ENCODE data around the gene BRINP3. TPM values are rescaled to one million over a fixed set of nuclear protein-coding genes. Genes with fewer than 3 reads are reported as not detected.
A peak's percentile ranks its signal among the peaks of the same experiment; 100 is the strongest.

Gene BRINP3
- total and polyA plus RNA-seq, 4 donors = 24.4 to 86.6 (median 64.1) TPM

GRCh38 chr1:190312763-190313162 lies 164.9 kb downstream of the BRINP3 start:
- no peak overlapping the region for H3K27ac ChIP-seq (ENCODE audit: low read depth, low read length)
- no peaks in the 10 kb centered on the region for H3K27me3 ChIP-seq (ENCODE audit: control insufficient read depth, insufficient read depth, low read length)
- no peaks in the 10 kb centered on the region for H3K36me3 ChIP-seq (ENCODE audit: control insufficient read depth, insufficient read depth, low read length)
- DNase-seq (ENCODE audit: low read depth in 4 of 6, low spot score in 6 of 6) = no peak
- no peak overlapping the region for H3K4me3 ChIP-seq (ENCODE audit: low read depth, low read length)
- no peaks in the 10 kb centered on the region for H3K4me1 ChIP-seq (ENCODE audit: control insufficient read depth, insufficient read depth, low read length)
- no CpG with 5 or more reads among the region's 1 CpG for WGBS (ENCODE audit: insufficient coverage)
- H3K9me3 ChIP-seq (ENCODE audit: control insufficient read depth, insufficient read depth, low read length) = no peaks in the 10 kb centered on the region

- Histone ChIP-seq H3K27me3 (ENCODE audit: control insufficient read depth, insufficient read depth, low read length) (no peaks in the 10 kb centered on the region), H3K27ac (ENCODE audit: low read depth, low read length) (no peak overlapping the region), H3K36me3 (ENCODE audit: control insufficient read depth, insufficient read depth, low read length) (no peaks in the 10 kb centered on the region), H3K4me1 (ENCODE audit: control insufficient read depth, insufficient read depth, low read length) (no peaks in the 10 kb centered on the region), H3K9me3 (ENCODE audit: control insufficient read depth, insufficient read depth, low read length) (no peaks in the 10 kb centered on the region), H3K4me3 (ENCODE audit: low read depth, low read length) (no peak overlapping the region)
- DNase-seq (ENCODE audit: low read depth in 4 of 6, low spot score in 6 of 6) = no peak
These were observed 174.2 kb downstream of the BRINP3 start for GRCh38 chr1:190303501-190303900.

GRCh38 chr1:190296453-190296852 lies 181.2 kb downstream of the BRINP3 start:
- WGBS (ENCODE audit: insufficient coverage) = no CpG with 5 or more reads among the region's 2 CpGs
- no peak for DNase-seq (ENCODE audit: low read depth in 4 of 6, low spot score in 6 of 6)
- Histone ChIP-seq H3K27me3 (ENCODE audit: control insufficient read depth, insufficient read depth, low read length) (no peaks in the 10 kb centered on the region), H3K9me3 (ENCODE audit: control insufficient read depth, insufficient read depth, low read length) (peaks cover 2% of the 10 kb centered on the region), H3K27ac (ENCODE audit: low read depth, low read length) (no peak overlapping the region), H3K4me3 (ENCODE audit: low read depth, low read length) (no peak overlapping the region), H3K36me3 (ENCODE audit: control insufficient read depth, insufficient read depth, low read length) (no peaks in the 10 kb centered on the region), H3K4me1 (ENCODE audit: control insufficient read depth, insufficient read depth, low read length) (no peaks in the 10 kb centered on the region)

GRCh38 chr1:190289897-190290296 lies 187.8 kb downstream of the BRINP3 start:
- Histone ChIP-seq H3K9me3 (ENCODE audit: control insufficient read depth, insufficient read depth, low read length) (no peaks in the 10 kb centered on the region), H3K27me3 (ENCODE audit: control insufficient read depth, insufficient read depth, low read length) (no peaks in the 10 kb centered on the region), H3K4me3 (ENCODE audit: low read depth, low read length) (no peak overlapping the region), H3K4me1 (ENCODE audit: control insufficient read depth, insufficient read depth, low read length) (no peaks in the 10 kb centered on the region), H3K36me3 (ENCODE audit: control insufficient read depth, insufficient read depth, low read length) (no peaks in the 10 kb centered on the region), H3K27ac (ENCODE audit: low read depth, low read length) (no peak overlapping the region)
- no peak for DNase-seq (ENCODE audit: low read depth in 4 of 6, low spot score in 6 of 6)
- no CpG with 5 or more reads among the region's 2 CpGs for WGBS (ENCODE audit: insufficient coverage)

- Histone ChIP-seq H3K27me3 (ENCODE audit: control insufficient read depth, insufficient read depth, low read length) (no peaks in the 10 kb centered on the region), H3K36me3 (ENCODE audit: control insufficient read depth, insufficient read depth, low read length) (no peaks in the 10 kb centered on the region), H3K4me1 (ENCODE audit: control insufficient read depth, insufficient read depth, low read length) (no peaks in the 10 kb centered on the region), H3K27ac (ENCODE audit: low read depth, low read length) (no peak overlapping the region), H3K4me3 (ENCODE audit: low read depth, low read length) (no peak overlapping the region), H3K9me3 (ENCODE audit: control insufficient read depth, insufficient read depth, low read length) (no peaks in the 10 kb centered on the region)
- DNase-seq (ENCODE audit: low read depth in 4 of 6, low spot score in 6 of 6) = no peak
- WGBS (ENCODE audit: insufficient coverage) = no CpG with 5 or more reads among the region's 1 CpG
These were observed 191.6 kb downstream of the BRINP3 start for GRCh38 chr1:190286111-190286510.

GRCh38 chr1:190277107-190277506 lies 200.6 kb downstream of the BRINP3 start:
- peak in 1 of 6 donors; percentile 15 for DNase-seq (ENCODE audit: low read depth in 4 of 6, low spot score in 6 of 6)
- H3K27ac ChIP-seq (ENCODE audit: low read depth, low read length) = no peak overlapping the region
- H3K36me3 ChIP-seq (ENCODE audit: control insufficient read depth, insufficient read depth, low read length) = no peaks in the 10 kb centered on the region
- H3K4me1 ChIP-seq (ENCODE audit: control insufficient read depth, insufficient read depth, low read length) = no peaks in the 10 kb centered on the region
- no peak overlapping the region for H3K4me3 ChIP-seq (ENCODE audit: low read depth, low read length)
- H3K9me3 ChIP-seq (ENCODE audit: control insufficient read depth, insufficient read depth, low read length) = no peaks in the 10 kb centered on the region
- no CpG with 5 or more reads among the region's 3 CpGs for WGBS (ENCODE audit: insufficient coverage)
- no peaks in the 10 kb centered on the region for H3K27me3 ChIP-seq (ENCODE audit: control insufficient read depth, insufficient read depth, low read length)

- Histone ChIP-seq H3K36me3 (ENCODE audit: control insufficient read depth, insufficient read depth, low read length) (no peaks in the 10 kb centered on the region), H3K4me3 (ENCODE audit: low read depth, low read length) (no peak overlapping the region), H3K27me3 (ENCODE audit: control insufficient read depth, insufficient read depth, low read length) (no peaks in the 10 kb centered on the region), H3K27ac (ENCODE audit: low read depth, low read length) (no peak overlapping the region), H3K9me3 (ENCODE audit: control insufficient read depth, insufficient read depth, low read length) (no peaks in the 10 kb centered on the region), H3K4me1 (ENCODE audit: control insufficient read depth, insufficient read depth, low read length) (no peaks in the 10 kb centered on the region)
- no peak for DNase-seq (ENCODE audit: low read depth in 4 of 6, low spot score in 6 of 6)
- WGBS (ENCODE audit: insufficient coverage) = no CpG with 5 or more reads among the region's 1 CpG
These were observed 202.9 kb downstream of the BRINP3 start for GRCh38 chr1:190274721-190275120.

- no CpG with 5 or more reads among the region's 2 CpGs for WGBS (ENCODE audit: insufficient coverage)
- peak in 1 of 6 donors; percentile 15 for DNase-seq (ENCODE audit: low read depth in 4 of 6, low spot score in 6 of 6)
These were observed 204.5 kb downstream of the BRINP3 start for GRCh38 chr1:190273161-190273560.

GRCh38 chr1:190262538-190262937 lies 215.1 kb downstream of the BRINP3 start:
- H3K36me3 ChIP-seq (ENCODE audit: control insufficient read depth, insufficient read depth, low read length) = no peaks in the 10 kb centered on the region

More at GRCh38 chr1:190273161-190273560, 204.5 kb downstream of the BRINP3 start:
- H3K27me3 ChIP-seq (ENCODE audit: control insufficient read depth, insufficient read depth, low read length) = no peaks in the 10 kb centered on the region
- H3K4me3 ChIP-seq (ENCODE audit: low read depth, low read length) = no peak overlapping the region
- H3K27ac ChIP-seq (ENCODE audit: low read depth, low read length) = no peak overlapping the region
- no peaks in the 10 kb centered on the region for H3K36me3 ChIP-seq (ENCODE audit: control insufficient read depth, insufficient read depth, low read length)
- H3K9me3 ChIP-seq (ENCODE audit: control insufficient read depth, insufficient read depth, low read length) = no peaks in the 10 kb centered on the region
- H3K4me1 ChIP-seq (ENCODE audit: control insufficient read depth, insufficient read depth, low read length) = no peaks in the 10 kb centered on the region

GRCh38 chr1:190259424-190259823 lies 218.2 kb downstream of the BRINP3 start:
- WGBS (ENCODE audit: insufficient coverage) = 100% methylated on average over 1 of the region's 1 CpG
- H3K36me3 ChIP-seq (ENCODE audit: control insufficient read depth, insufficient read depth, low read length) = no peaks in the 10 kb centered on the region
- no peak overlapping the region for H3K4me3 ChIP-seq (ENCODE audit: low read depth, low read length)
- H3K4me1 ChIP-seq (ENCODE audit: control insufficient read depth, insufficient read depth, low read length) = no peaks in the 10 kb centered on the region
- no peak for DNase-seq (ENCODE audit: low read depth in 4 of 6, low spot score in 6 of 6)
- H3K9me3 ChIP-seq (ENCODE audit: control insufficient read depth, insufficient read depth, low read length) = no peaks in the 10 kb centered on the region
- H3K27ac ChIP-seq (ENCODE audit: low read depth, low read length) = no peak overlapping the region
- no peaks in the 10 kb centered on the region for H3K27me3 ChIP-seq (ENCODE audit: control insufficient read depth, insufficient read depth, low read length)

More at GRCh38 chr1:190262538-190262937, 215.1 kb downstream of the BRINP3 start:
- no peak for DNase-seq (ENCODE audit: low read depth in 4 of 6, low spot score in 6 of 6)
- WGBS (ENCODE audit: insufficient coverage) = 97% methylated on average over 2 of the region's 3 CpGs
- H3K27me3 ChIP-seq (ENCODE audit: control insufficient read depth, insufficient read depth, low read length) = no peaks in the 10 kb centered on the region
- no peak overlapping the region for H3K27ac ChIP-seq (ENCODE audit: low read depth, low read length)
- H3K9me3 ChIP-seq (ENCODE audit: control insufficient read depth, insufficient read depth, low read length) = no peaks in the 10 kb centered on the region
- H3K4me3 ChIP-seq (ENCODE audit: low read depth, low read length) = no peak overlapping the region
- no peaks in the 10 kb centered on the region for H3K4me1 ChIP-seq (ENCODE audit: control insufficient read depth, insufficient read depth, low read length)

Data from spinal cord (tissue), 10 donors.